Uterus (tissue), 4 donors: Measurements from ENCODE around the gene RCE1. TPM values are rescaled to one million over a fixed set of nuclear protein-coding genes. Genes with fewer than 3 reads are reported as not detected.

Experiments
- DNase-seq, 2 donors: peaks; one replicate each; pipeline ENCODE4 v3.0.0-alpha.2; 2019 to 2020
- H3K27ac ChIP-seq, 2 donors: fragments of 200-600 bp; sonication (generic); 1 replicate in 1 of 2; 2 replicates in 1 of 2; pipeline ENCODE4 v1.5.1; 2016 to 2018
- H3K27me3 ChIP-seq, 2 donors: fragments of 200-600 bp; sonication (generic); one replicate each; pipeline ENCODE4 v1.5.1; 2018 to 2019; ENCODE audit warnings: control low read depth in 1 of 2
- H3K36me3 ChIP-seq, 2 donors: fragments of 200-600 bp; sonication (generic); one replicate each; pipeline ENCODE4 v1.5.1; 2019; ENCODE audit warnings: control low read depth in 1 of 2
- H3K4me1 ChIP-seq, 2 donors: fragments of 200-600 bp; sonication (generic); one replicate each; pipeline ENCODE4 v1.5.1; 2018 to 2019; ENCODE audit warnings: control low read depth in 1 of 2
- H3K4me3 ChIP-seq, 2 donors: fragments of 200-600 bp; sonication (generic); 1 replicate in 1 of 2; 2 replicates in 1 of 2; pipeline ENCODE4 v1.5.1; 2018 to 2019; ENCODE audit warnings: mild to moderate bottlenecking in 1 of 2
- H3K9me3 ChIP-seq, 2 donors: fragments of 200-600 bp; sonication (generic); one replicate each; pipeline ENCODE4 v1.5.1; 2019; ENCODE audit warnings: control low read depth in 1 of 2
- CTCF ChIP-seq, 4 experiments: fragments of 200-600 bp in 2 of 4; fragments of 450-650 bp in 2 of 4; sonication (generic) in 2 of 4; IDR thresholded peaks; one replicate each; pipeline ENCODE4 v1.5.1; 2016 to 2019; ENCODE audit warnings: antibody characterized with exemption in 4 of 4, mild to moderate bottlenecking in 2 of 4, moderate library complexity in 1 of 4
- POLR2A ChIP-seq, 2 donors: fragments of 450-650 bp; IDR thresholded peaks; one replicate each; pipeline ENCODE4 v1.6.1; 2016; ENCODE audit warnings: antibody characterized with exemption in 2 of 2, mild to moderate bottlenecking in 1 of 2, moderate library complexity in 1 of 2
- intact Hi-C: fragments of 100-400 bp; cut with DNase I; formaldehyde crosslinking; loops from one replicate; pipeline ENCODE4 v1.15.1; 2023; ENCODE audit warnings: low total_unique reads
- total RNA-seq, 4 donors: library from RNA; depleted of rRNA in 3 of 4; stranded (reverse); fragments of >200 nt in 3 of 4; gene quantifications; one replicate each; pipeline versions ENCODE4 v1.1.0 to v1.2.4, GENCODE V29; 2014 to 2023
- donor health status: DM: yes; HTN: yes; CAD: no.

RCE1 gene
- total RNA-seq, 4 donors from 2014 or later: 2.3 to 19.4 (median 13.7) TPM

- Histone ChIP-seq H3K4me3 (no peak overlapping the region), H3K27ac (no peak overlapping the region), H3K36me3 (no peaks in the 10 kb centered on the region)
Observed at GRCh38 chr11:66878474-66878873, 35.2 kb downstream of the RCE1 start.

DNA sequence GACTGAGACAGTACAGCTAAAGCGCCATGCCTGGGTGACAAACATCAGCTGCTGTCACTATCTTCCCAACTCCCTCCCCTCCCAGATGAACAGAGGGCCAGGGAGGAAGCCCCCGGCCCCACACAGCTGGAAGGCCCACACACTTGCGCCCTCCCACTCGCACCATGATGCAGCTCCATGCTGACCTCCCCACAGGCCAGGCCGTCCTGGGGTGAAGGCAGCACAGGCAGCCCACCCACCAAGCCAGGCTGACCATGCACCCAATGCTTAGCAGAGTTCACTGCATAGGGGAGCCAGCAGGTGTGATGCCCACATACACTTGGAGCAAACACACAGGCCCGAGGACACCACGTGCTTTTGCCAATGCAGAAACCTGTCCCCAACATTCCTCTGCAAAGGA is 35.8 kb downstream of the RCE1 start:
- Histone ChIP-seq H3K4me3 (no peak overlapping the region), H3K36me3 (no peaks in the 10 kb centered on the region), H3K27me3 (no peaks in the 10 kb centered on the region), H3K4me1 (no peaks in the 10 kb centered on the region), H3K27ac (no peak overlapping the region), H3K9me3 (no peaks in the 10 kb centered on the region)
- intact Hi-C loops: no loop called here
- TF ChIP-seq POLR2A (IDR thresholded peaks at IDR 0.05) (no peak), CTCF (IDR thresholded peaks at IDR 0.05) (no peak)
- no peak for DNase-seq

More at GRCh38 chr11:66878474-66878873, 35.2 kb downstream of the RCE1 start:
- no peak for DNase-seq
- intact Hi-C loops: no loop called here
- H3K9me3 ChIP-seq: no peaks in the 10 kb centered on the region
- H3K4me1 ChIP-seq: no peaks in the 10 kb centered on the region
- TF ChIP-seq CTCF (IDR thresholded peaks at IDR 0.05) (no peak), POLR2A (IDR thresholded peaks at IDR 0.05) (no peak)
- no peaks in the 10 kb centered on the region for H3K27me3 ChIP-seq

- no peaks in the 10 kb centered on the region for H3K27me3 ChIP-seq
- no peaks in the 10 kb centered on the region for H3K4me1 ChIP-seq
- TF ChIP-seq POLR2A (IDR thresholded peaks at IDR 0.05): no peak
- no peak for TF ChIP-seq CTCF (IDR thresholded peaks at IDR 0.05)
- intact Hi-C loops: no loop called here
- DNase-seq: no peak
- H3K27ac ChIP-seq: no peak overlapping the region
- no peaks in the 10 kb centered on the region for H3K36me3 ChIP-seq
- H3K9me3 ChIP-seq: no peaks in the 10 kb centered on the region
- no peak overlapping the region for H3K4me3 ChIP-seq
Observed at GRCh38 chr11:66879583-66879982, 36.3 kb downstream of the RCE1 start.

GRCh38 chr11:66879999-66880398 is 36.8 kb downstream of the RCE1 start:
- no peak overlapping the region for H3K4me3 ChIP-seq
- DNase-seq: no peak
- no peaks in the 10 kb centered on the region for H3K36me3 ChIP-seq
- intact Hi-C loops: no loop called here
- H3K9me3 ChIP-seq: no peaks in the 10 kb centered on the region
- no peaks in the 10 kb centered on the region for H3K4me1 ChIP-seq
- no peaks in the 10 kb centered on the region for H3K27me3 ChIP-seq
- TF ChIP-seq CTCF (IDR thresholded peaks at IDR 0.05): no peak
- no peak for TF ChIP-seq POLR2A (IDR thresholded peaks at IDR 0.05)
- H3K27ac ChIP-seq: no peak overlapping the region

DNA sequence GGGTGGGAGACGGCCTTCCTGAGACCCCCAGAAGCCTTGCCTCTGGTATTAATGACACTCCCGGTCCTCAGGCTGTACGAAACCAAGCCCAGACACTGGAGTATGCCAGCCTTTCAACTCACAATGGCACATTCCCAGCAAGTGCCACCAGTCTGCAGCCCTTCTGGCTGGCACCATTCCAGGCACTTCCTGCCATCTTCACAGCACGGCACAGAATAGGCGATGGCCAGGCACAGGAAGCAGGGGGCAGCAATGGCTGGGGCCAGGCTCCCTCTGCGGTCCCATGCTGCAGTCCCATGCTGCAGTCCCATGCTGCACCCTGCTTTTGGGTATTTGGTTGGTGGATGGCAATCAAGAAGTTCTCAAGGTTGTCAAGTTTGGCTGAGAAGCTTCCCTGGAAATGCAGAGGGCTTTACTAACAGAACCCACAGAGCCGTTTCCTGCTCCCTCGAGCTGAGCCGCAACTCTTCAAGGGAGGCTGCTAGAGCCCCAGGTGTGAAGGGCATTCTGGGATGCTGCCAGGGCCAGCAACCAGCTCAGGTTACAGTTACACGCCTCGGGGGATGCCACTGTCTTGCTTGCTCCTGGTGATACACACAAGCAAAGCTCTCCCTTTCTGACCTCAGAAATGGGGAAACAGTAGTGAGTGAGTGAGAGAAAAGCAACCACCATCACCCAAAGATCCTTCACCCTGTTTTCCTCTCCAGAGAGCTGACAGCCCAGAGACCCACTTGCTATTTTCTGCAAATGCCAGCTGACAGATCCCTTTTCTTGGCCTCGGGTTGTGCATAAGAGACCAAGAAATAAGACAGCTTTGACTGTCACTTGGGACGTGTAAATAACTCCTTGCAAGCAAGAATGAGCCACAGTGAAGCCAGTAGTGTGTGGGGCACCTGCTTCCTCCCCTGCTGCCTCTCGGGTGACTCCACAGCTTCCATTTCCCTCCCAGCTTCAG is 37.5 kb downstream of the RCE1 start:
- H3K27ac ChIP-seq: no peak overlapping the region
- no peak overlapping the region for H3K4me3 ChIP-seq
- H3K4me1 ChIP-seq: no peaks in the 10 kb centered on the region
- TF ChIP-seq POLR2A (IDR thresholded peaks at IDR 0.05) (no peak), CTCF (IDR thresholded peaks at IDR 0.05) (no peak)
- intact Hi-C loops: no loop called here
- DNase-seq: no peak
- H3K27me3 ChIP-seq: no peaks in the 10 kb centered on the region
- H3K9me3 ChIP-seq: no peaks in the 10 kb centered on the region
- no peaks in the 10 kb centered on the region for H3K36me3 ChIP-seq
